ENCODE data around the gene KATNB1. TPM values are rescaled to one million over a fixed set of nuclear protein-coding genes. Genes with fewer than 3 reads are reported as not detected.
A peak's percentile ranks its signal among the peaks of the same experiment; 100 is the strongest.

KATNB1 gene
- total and polyA plus RNA-seq, 2 experiments from 2014 or later: 31.4 to 65.9 TPM

- H3K4me3 Mint-ChIP-seq: no peak overlapping the region
- no peaks in the 10 kb centered on the region for H3K79me2 ChIP-seq (replicated peaks; ENCODE audit: insufficient read depth)
- peaks cover 17% of the 10 kb centered on the region for H3K27me3 Mint-ChIP-seq (ENCODE audit: insufficient read depth, low read depth, poor library complexity)
- H3K27ac Mint-ChIP-seq: peak overlapping the region; percentile 77; the same call in 1 of the 2 replicates
- H2AFZ ChIP-seq: no peak overlapping the region
- no peak overlapping the region for H3K4me2 ChIP-seq
- peak; percentile 27 for DNase-seq (ENCODE audit: low spot score)
- TF ChIP-seq ETS1 (IDR thresholded peaks at IDR 0.05) (no peak), ZNF331 (CRISPR knock-in tag; IDR thresholded peaks at IDR 0.05; ENCODE audit: low read depth) (no peak), STAT1 (IDR thresholded peaks at IDR 0.05; ENCODE audit: unreplicated experiment) (no peak)
- peaks cover 29% of the 10 kb centered on the region for H3K4me1 Mint-ChIP-seq
- H3K27ac ChIP-seq (ENCODE audit: low read depth): no peak overlapping the region
- H3K27me3 ChIP-seq (ENCODE audit: insufficient read depth): no peaks in the 10 kb centered on the region
- no peak overlapping the region for H3K4me3 ChIP-seq
- no peaks in the 10 kb centered on the region for H3F3A ChIP-seq (replicated peaks; ENCODE audit: low read depth)
- no peaks in the 10 kb centered on the region for H4K20me1 ChIP-seq (replicated peaks; ENCODE audit: insufficient read depth)
- no peak for ATAC-seq
- no peaks in the 10 kb centered on the region; the same call in 1 of the 2 replicates for H3K4me1 ChIP-seq (ENCODE audit: insufficient read depth)
- no peaks in the 10 kb centered on the region for H3K9me2 ChIP-seq (ENCODE audit: insufficient read depth)
- H3K9me3 Mint-ChIP-seq: no peaks in the 10 kb centered on the region
- H3K36me3 ChIP-seq (ENCODE audit: insufficient read depth): no peaks in the 10 kb centered on the region
- peaks cover 15% of the 10 kb centered on the region; the same call in 2 of the 3 replicates for H3K36me3 Mint-ChIP-seq (ENCODE audit: low read depth)
Measured at GRCh38 chr16:57759541-57760356, 24.2 kb downstream of the KATNB1 start.

- H3K27ac ChIP-seq (ENCODE audit: low read depth): no peak overlapping the region
- Mint-ChIP-seq H3K9me3 (no peaks in the 10 kb centered on the region), H3K36me3 (ENCODE audit: low read depth) (peaks cover 14% of the 10 kb centered on the region; the same call in 2 of the 3 replicates)
Measured at GRCh38 chr16:57760357-57761160, 25.0 kb downstream of the KATNB1 start.

More at GRCh38 chr16:57760357-57761160, 25.0 kb downstream of the KATNB1 start:
- Histone ChIP-seq H3K4me3 (no peak overlapping the region), H3F3A (replicated peaks; ENCODE audit: low read depth) (no peaks in the 10 kb centered on the region), H3K4me2 (no peak overlapping the region), H4K20me1 (replicated peaks; ENCODE audit: insufficient read depth) (no peaks in the 10 kb centered on the region), H3K4me1 (ENCODE audit: insufficient read depth) (no peaks in the 10 kb centered on the region; the same call in 1 of the 2 replicates), H3K79me2 (replicated peaks; ENCODE audit: insufficient read depth) (no peaks in the 10 kb centered on the region), H2AFZ (no peak overlapping the region), H3K36me3 (ENCODE audit: insufficient read depth) (no peaks in the 10 kb centered on the region), H3K9me2 (ENCODE audit: insufficient read depth) (no peaks in the 10 kb centered on the region), H3K27me3 (ENCODE audit: insufficient read depth) (no peaks in the 10 kb centered on the region)
- H3K4me1 Mint-ChIP-seq: peaks cover 33% of the 10 kb centered on the region
- peaks cover 21% of the 10 kb centered on the region for H3K27me3 Mint-ChIP-seq (ENCODE audit: insufficient read depth, low read depth, poor library complexity)
- TF ChIP-seq POLR2AphosphoS5 (IDR thresholded peaks at IDR 0.05; ENCODE audit: low read depth) (peak; percentile 14; the same call in 1 of the 2 replicates), CTCF (conservative IDR thresholded peaks at IDR 0.05; ENCODE audit: low read depth in 2 of 2) (peak in 1 of 2 experiments; percentile 49; a peak in 2 of 4 replicates), EZH2 (IDR thresholded peaks at IDR 0.05; ENCODE audit: low read depth, unreplicated experiment) (no peak)
- DNase-seq (ENCODE audit: low spot score) (peak; percentile 58), ATAC-seq (peak; percentile 5)
- peak overlapping the region; percentile 77; the same call in 1 of the 2 replicates for H3K27ac Mint-ChIP-seq
- H3K4me3 Mint-ChIP-seq: no peak overlapping the region

All from GM23338 (cell line).